SK-N-SH (cell line): Measurements from ENCODE around the gene CDH2. TPM values are rescaled to one million over a fixed set of nuclear protein-coding genes. Genes with fewer than 3 reads are reported as not detected.

ENCODE experiments used
- CTCF ChIA-PET: fragments of 300-600, 350-600 bp; formaldehyde crosslinking; extraction: SDS; loops from one replicate; lab custom pipeline; 2021; lab: Yijun Ruan, JAX
- POLR2A ChIA-PET: fragments of 350-600 bp; sonication (Branson Sonifier 250); formaldehyde crosslinking; extraction: SDS; loops from one replicate; lab custom pipeline; 2020; ENCODE audit warnings: antibody characterized with exemption, inconsistent platforms; lab: Yijun Ruan, JAX
- DNase-seq: peaks from one replicate; pipeline ENCODE4 v3.0.0; 2012
- H2AFZ ChIP-seq: fragments of 200-600 bp; sonication (generic); 2 replicates; pipeline ENCODE4 v1.8.1; 2016; ENCODE audit warnings: antibody characterized with exemption, mild to moderate bottlenecking, low read depth
- H3F3A ChIP-seq: fragments of 200-600 bp; sonication (generic); replicated peaks from 2 replicates; pipeline ENCODE3; 2016; ENCODE audit warnings: antibody characterized with exemption, mild to moderate bottlenecking; ENCODE audit not compliant: insufficient read depth
- H3K27ac ChIP-seq, 2 experiments: fragments of 200-500 bp in 1 of 2; fragments of 200-600 bp in 1 of 2; sonication (Bioruptor generic) in 1 of 2; sonication (generic), shearing (Covaris generic) in 1 of 2; 2 replicates each; pipeline versions ENCODE4 v1.5.1 to v1.6.1; 2014 to 2016; ENCODE audit warnings: low read depth in 2 of 2, inconsistent platforms in 1 of 2, low read length in 1 of 2, mild to moderate bottlenecking in 1 of 2, mixed read lengths in 1 of 2
- H3K27me3 ChIP-seq: fragments of 200-600 bp; sonication (generic), shearing (Covaris generic); 2 replicates; pipeline ENCODE4 v1.6.1; 2016; ENCODE audit warnings: mixed run types; ENCODE audit not compliant: insufficient read depth
- H3K36me3 ChIP-seq, 2 experiments: fragments of 200-500 bp in 1 of 2; fragments of 200-600 bp in 1 of 2; sonication (Bioruptor generic) in 1 of 2; sonication (generic) in 1 of 2; replicated peaks in 1 of 2; 2 replicates each; pipeline versions ENCODE3 to v1.5.1; 2014 to 2016; ENCODE audit warnings: low read length in 1 of 2, mild to moderate bottlenecking in 1 of 2; ENCODE audit not compliant: insufficient read depth in 2 of 2, control insufficient read depth in 1 of 2
- H3K4me1 ChIP-seq, 2 experiments: fragments of 200-500 bp in 1 of 2; fragments of 200-600 bp in 1 of 2; sonication (Bioruptor generic) in 1 of 2; sonication (generic), shearing (Covaris generic) in 1 of 2; 2 replicates each; pipeline versions ENCODE4 v1.5.1 to v1.6.1; 2014 to 2016; ENCODE audit warnings: low read depth in 1 of 2, low read length in 1 of 2, mixed run types in 1 of 2; ENCODE audit not compliant: insufficient read depth in 2 of 2, control insufficient read depth in 1 of 2
- H3K4me2 ChIP-seq: fragments of 200-600 bp; sonication (generic), shearing (Covaris generic); 2 replicates; pipeline ENCODE4 v1.6.1; 2017; ENCODE audit warnings: mixed run types
- H3K4me3 ChIP-seq, 2 experiments: fragments of 200-500 bp in 1 of 2; fragments of 200-600 bp in 1 of 2; sonication (Bioruptor generic) in 1 of 2; sonication (generic), shearing (Covaris generic) in 1 of 2; 2 replicates each; pipeline versions ENCODE4 v1.5.1 to v1.8.1; 2014 to 2016; ENCODE audit warnings: low read depth in 2 of 2, inconsistent platforms in 1 of 2, low read length in 1 of 2, mild to moderate bottlenecking in 1 of 2, mixed read lengths in 1 of 2, moderate library complexity in 1 of 2
- H3K79me2 ChIP-seq: fragments of 200-600 bp; sonication (generic); 2 replicates; pipeline ENCODE4 v1.8.1; 2017; ENCODE audit warnings: mild to moderate bottlenecking; ENCODE audit not compliant: insufficient read depth
- H3K9ac ChIP-seq: fragments of 200-600 bp; sonication (generic); 2 replicates; pipeline ENCODE4 v1.6.1; 2017; ENCODE audit warnings: mixed run types
- H3K9me2 ChIP-seq: fragments of 200-600 bp; sonication (generic); 2 replicates; pipeline ENCODE4 v1.6.1; 2017; ENCODE audit warnings: mixed run types
- H3K9me3 ChIP-seq: fragments of 200-600 bp; sonication (generic); 2 replicates; pipeline ENCODE4 v1.6.1; 2017; ENCODE audit warnings: mixed run types, mild to moderate bottlenecking, moderate library complexity
- H4K20me1 ChIP-seq: fragments of 200-600 bp; sonication (generic); 2 replicates; pipeline ENCODE4 v1.6.1; 2017; ENCODE audit warnings: mild to moderate bottlenecking, mixed run types; ENCODE audit not compliant: insufficient read depth
- CHD2 ChIP-seq: fragments of 150-350 bp; IDR thresholded peaks from 2 replicates; pipeline ENCODE4 v1.6.1; 2018; ENCODE audit warnings: low read length; ENCODE audit not compliant: partially characterized antibody
- ELF1 ChIP-seq: IDR thresholded peaks from 2 replicates; pipeline ENCODE4 v1.4.0; 2012
- EP300 ChIP-seq, 2 experiments: IDR thresholded peaks; 2 replicates each; pipeline versions ENCODE4 v1.4.0 to v1.6.1; 2012; ENCODE audit warnings: borderline replicate concordance in 1 of 2, low read depth in 1 of 2, low read length in 1 of 2
- FOSL2 ChIP-seq: IDR thresholded peaks from 2 replicates; pipeline ENCODE4 v1.4.0; 2012; ENCODE audit warnings: low read depth, mild to moderate bottlenecking, moderate library complexity, borderline replicate concordance
- FOXJ3 ChIP-seq: sonication (generic); formaldehyde crosslinking; IDR thresholded peaks from 2 replicates; pipeline ENCODE4 v1.5.1; 2020; ENCODE audit warnings: mild to moderate bottlenecking, missing genetic modification reagents
- FOXM1 ChIP-seq: IDR thresholded peaks from 2 replicates; pipeline ENCODE4 v1.4.0; 2012; ENCODE audit warnings: low read depth, mild to moderate bottlenecking
- GABPA ChIP-seq: IDR thresholded peaks from 2 replicates; pipeline ENCODE4 v1.4.0; 2012; ENCODE audit warnings: low read depth, mild to moderate bottlenecking
- GATA2 ChIP-seq: sonication (generic); formaldehyde crosslinking; IDR thresholded peaks from 2 replicates; pipeline ENCODE4 v1.5.0; 2020; ENCODE audit warnings: mild to moderate bottlenecking, missing genetic modification reagents
- JUND ChIP-seq: IDR thresholded peaks from 2 replicates; pipeline ENCODE4 v1.4.0; 2012
- MAX ChIP-seq: IDR thresholded peaks from 2 replicates; pipeline ENCODE4 v1.4.0; 2012; ENCODE audit warnings: low read depth
- MEF2A ChIP-seq: IDR thresholded peaks from 2 replicates; pipeline ENCODE4 v1.4.0; 2012; ENCODE audit warnings: low read depth, borderline replicate concordance
- MXI1 ChIP-seq: IDR thresholded peaks from 2 replicates; pipeline ENCODE4 v1.6.1; 2012; ENCODE audit warnings: mild to moderate bottlenecking, low read depth, low read length, improper control_type of control experiment
- NFIC ChIP-seq: IDR thresholded peaks from 2 replicates; pipeline ENCODE4 v1.4.0; 2012; ENCODE audit warnings: borderline replicate concordance
- NRF1 ChIP-seq: IDR thresholded peaks from 2 replicates; pipeline ENCODE4 v1.6.1; 2012; ENCODE audit warnings: low read depth, mild to moderate bottlenecking, low read length
- POLR2AphosphoS5 ChIP-seq: IDR thresholded peaks from 2 replicates; pipeline ENCODE4 v1.6.1; 2012; ENCODE audit warnings: low read depth, low read length
- RAD21 ChIP-seq: IDR thresholded peaks from 2 replicates; pipeline ENCODE4 v1.6.1; 2012; ENCODE audit warnings: mild to moderate bottlenecking, low read length
- REST ChIP-seq: IDR thresholded peaks from 2 replicates; pipeline ENCODE4 v1.6.1; 2012; ENCODE audit warnings: mild to moderate bottlenecking, low read depth, low read length, moderate library complexity
- RFX5 ChIP-seq: IDR thresholded peaks from 2 replicates; pipeline ENCODE4 v1.6.1; 2012; ENCODE audit warnings: mild to moderate bottlenecking, improper control_type of control experiment, low read length
- RXRA ChIP-seq: IDR thresholded peaks from 2 replicates; pipeline ENCODE4 v1.4.0; 2012; ENCODE audit warnings: low read depth, mild to moderate bottlenecking, borderline replicate concordance
- SIN3A ChIP-seq: IDR thresholded peaks from 2 replicates; pipeline ENCODE4 v1.6.1; 2012; ENCODE audit warnings: low read depth, mild to moderate bottlenecking, low read length, moderate library complexity, borderline replicate concordance
- SMC3 ChIP-seq: IDR thresholded peaks from 2 replicates; pipeline ENCODE4 v1.6.1; 2012; ENCODE audit warnings: low read depth, low read length, improper control_type of control experiment
- TEAD4 ChIP-seq: IDR thresholded peaks from 2 replicates; pipeline ENCODE4 v1.4.0; 2012; ENCODE audit warnings: mild to moderate bottlenecking, borderline replicate concordance; ENCODE audit not compliant: insufficient read depth
- YY1 ChIP-seq: IDR thresholded peaks from 2 replicates; pipeline ENCODE4 v1.4.0; 2012; ENCODE audit warnings: low read depth, mild to moderate bottlenecking
- WGBS: methylation state at CpG from one replicate; pipeline ENCODE4 v1.1.6; 2017; ENCODE audit warnings: low lambda C conversion rate; 5-methylcytosine and 5-hydroxymethylcytosine counted together
- polyA plus RNA-seq, 3 experiments: library from polyadenylated mRNA; depleted of rRNA; stranded (reverse); fragments of >200 nt; gene quantifications; 2 replicates each; pipeline ENCODE4 v1.2.3, GENCODE V29; 2012
- TF ChIP-seq, protein P1 (sequence below): fragments of 150-350 bp; IDR thresholded peaks from 2 replicates; pipeline ENCODE4 v1.6.1; 2016; ENCODE audit warnings: mild to moderate bottlenecking, low read depth, low read length
- TF ChIP-seq, protein P2 (sequence below): IDR thresholded peaks from 2 replicates; pipeline ENCODE4 v1.4.0; 2012; ENCODE audit warnings: low read depth, borderline replicate concordance
- TF ChIP-seq, protein P3 (sequence below): fragments of 200-600 bp; sonication (generic); IDR thresholded peaks from 2 replicates; pipeline ENCODE4 v1.6.1; 2017; ENCODE audit warnings: antibody characterized with exemption, mild to moderate bottlenecking, moderate library complexity

Gene CDH2
- polyA plus RNA-seq, 1 of the 3 experiments (the other 2 are of a cell fraction): 146 TPM

DNA sequence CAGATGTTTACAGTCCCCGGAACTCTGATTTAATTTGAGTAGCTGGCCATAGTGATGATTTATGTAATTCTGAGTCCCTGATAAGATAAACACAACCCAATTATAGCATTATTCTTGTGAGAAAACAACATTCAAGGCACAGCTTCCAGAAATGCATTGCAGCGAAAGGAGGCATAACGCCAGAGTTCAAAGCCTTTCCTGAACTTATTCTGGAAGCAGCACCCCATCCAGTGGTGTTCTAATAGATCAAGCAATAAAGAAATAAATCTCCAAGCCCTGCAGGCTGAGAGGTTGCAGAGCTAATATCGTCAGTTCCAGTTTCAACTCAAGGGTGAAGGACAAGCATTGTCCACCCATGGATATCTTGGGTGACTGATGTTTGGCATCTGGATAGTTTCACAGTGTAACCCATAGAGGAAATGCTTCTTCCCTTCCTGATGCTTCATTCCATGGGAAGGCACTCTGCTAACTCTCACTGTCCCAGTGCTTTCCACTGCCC, 18.8 kb downstream of the CDH2 start:
- peaks cover 18 to 22% of the 10 kb centered on the region in 2 experiments; a peak in 3 of 4 replicates for H3K4me1 ChIP-seq
- TF ChIP-seq TEAD4 (no peak), POLR2AphosphoS5 (peak; percentile 26; the same call in 1 of the 2 replicates), GABPA (no peak), MXI1 (peak; percentile 43; the same call in 1 of the 2 replicates), RFX5 (no peak), RXRA (no peak), NFIC (no peak), RAD21 (peak; percentile 69), CHD2 (peak; percentile 24), MEF2A (no peak), FOXM1 (no peak), ELF1 (no peak), SMC3 (peak; percentile 35), EP300 (IDR thresholded peaks at IDR 0.05; ENCODE audit: borderline replicate concordance in 1 of 2, low read depth in 1 of 2, low read length in 1 of 2) (peak in 1 of 2 experiments; percentile 84; a peak in 2 of 4 replicates), NRF1 (no peak), MAX (no peak), JUND (no peak), SIN3A (no peak), FOSL2 (no peak), FOXJ3 (CRISPR knock-in tag) (peak; percentile 77; the same call in 1 of the 2 replicates), REST (no peak), GATA2 (peak; percentile 89), YY1 (no peak)
- TF ChIP-seq, protein P1, sequence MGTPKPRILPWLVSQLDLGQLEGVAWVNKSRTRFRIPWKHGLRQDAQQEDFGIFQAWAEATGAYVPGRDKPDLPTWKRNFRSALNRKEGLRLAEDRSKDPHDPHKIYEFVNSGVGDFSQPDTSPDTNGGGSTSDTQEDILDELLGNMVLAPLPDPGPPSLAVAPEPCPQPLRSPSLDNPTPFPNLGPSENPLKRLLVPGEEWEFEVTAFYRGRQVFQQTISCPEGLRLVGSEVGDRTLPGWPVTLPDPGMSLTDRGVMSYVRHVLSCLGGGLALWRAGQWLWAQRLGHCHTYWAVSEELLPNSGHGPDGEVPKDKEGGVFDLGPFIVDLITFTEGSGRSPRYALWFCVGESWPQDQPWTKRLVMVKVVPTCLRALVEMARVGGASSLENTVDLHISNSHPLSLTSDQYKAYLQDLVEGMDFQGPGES: no peak
- TF ChIP-seq, protein P2, sequence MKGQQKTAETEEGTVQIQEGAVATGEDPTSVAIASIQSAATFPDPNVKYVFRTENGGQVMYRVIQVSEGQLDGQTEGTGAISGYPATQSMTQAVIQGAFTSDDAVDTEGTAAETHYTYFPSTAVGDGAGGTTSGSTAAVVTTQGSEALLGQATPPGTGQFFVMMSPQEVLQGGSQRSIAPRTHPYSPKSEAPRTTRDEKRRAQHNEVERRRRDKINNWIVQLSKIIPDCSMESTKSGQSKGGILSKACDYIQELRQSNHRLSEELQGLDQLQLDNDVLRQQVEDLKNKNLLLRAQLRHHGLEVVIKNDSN: no peak
- TF ChIP-seq, protein P3, sequence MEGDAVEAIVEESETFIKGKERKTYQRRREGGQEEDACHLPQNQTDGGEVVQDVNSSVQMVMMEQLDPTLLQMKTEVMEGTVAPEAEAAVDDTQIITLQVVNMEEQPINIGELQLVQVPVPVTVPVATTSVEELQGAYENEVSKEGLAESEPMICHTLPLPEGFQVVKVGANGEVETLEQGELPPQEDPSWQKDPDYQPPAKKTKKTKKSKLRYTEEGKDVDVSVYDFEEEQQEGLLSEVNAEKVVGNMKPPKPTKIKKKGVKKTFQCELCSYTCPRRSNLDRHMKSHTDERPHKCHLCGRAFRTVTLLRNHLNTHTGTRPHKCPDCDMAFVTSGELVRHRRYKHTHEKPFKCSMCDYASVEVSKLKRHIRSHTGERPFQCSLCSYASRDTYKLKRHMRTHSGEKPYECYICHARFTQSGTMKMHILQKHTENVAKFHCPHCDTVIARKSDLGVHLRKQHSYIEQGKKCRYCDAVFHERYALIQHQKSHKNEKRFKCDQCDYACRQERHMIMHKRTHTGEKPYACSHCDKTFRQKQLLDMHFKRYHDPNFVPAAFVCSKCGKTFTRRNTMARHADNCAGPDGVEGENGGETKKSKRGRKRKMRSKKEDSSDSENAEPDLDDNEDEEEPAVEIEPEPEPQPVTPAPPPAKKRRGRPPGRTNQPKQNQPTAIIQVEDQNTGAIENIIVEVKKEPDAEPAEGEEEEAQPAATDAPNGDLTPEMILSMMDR: peak; percentile 21; the same call in 1 of the 2 replicates

More for the DNA sequence above, 18.8 kb downstream of the CDH2 start:
- no peaks in the 10 kb centered on the region for H3K9me2 ChIP-seq
- 55% methylated on average over 4 of the region's 4 CpGs for WGBS
- ChIA-PET CTCF (interaction anchor here (0.7 to 1.2 kb wide), 6 partner anchors 26 to 553 kb away, joined by 3 to 4 read pairs (median 3); no protein-coding TSS in a partner anchor), POLR2A (interaction anchor here (1.6 kb wide), 1 partner anchor 19 kb away, joined by 4 read pairs; the partner anchor contains the start of gene CDH2)
- no peaks in the 10 kb centered on the region for H3K9me3 ChIP-seq
- peak; percentile 43 for DNase-seq
- no peak overlapping the region for H2AFZ ChIP-seq
- H3K79me2 ChIP-seq: peaks cover 98% of the 10 kb centered on the region
- peak overlapping the region; percentile 26; the same call in 1 of the 2 replicates for H3K4me2 ChIP-seq
- H3K9ac ChIP-seq: no peak overlapping the region
- peaks cover 16% of the 10 kb centered on the region in 2 experiments for H3K36me3 ChIP-seq
- peak overlapping the region; percentile 22 to 29; a peak in 3 of 4 replicates for H3K27ac ChIP-seq
- H3K27me3 ChIP-seq: no peaks in the 10 kb centered on the region
- H3F3A ChIP-seq: peaks cover 37% of the 10 kb centered on the region
- H3K4me3 ChIP-seq: no peak overlapping the region; a peak in 1 of 4 replicates
- H4K20me1 ChIP-seq: peaks cover 100% of the 10 kb centered on the region
